ENCODE measurements around the gene LMO4.

LMO4 gene

DNA sequence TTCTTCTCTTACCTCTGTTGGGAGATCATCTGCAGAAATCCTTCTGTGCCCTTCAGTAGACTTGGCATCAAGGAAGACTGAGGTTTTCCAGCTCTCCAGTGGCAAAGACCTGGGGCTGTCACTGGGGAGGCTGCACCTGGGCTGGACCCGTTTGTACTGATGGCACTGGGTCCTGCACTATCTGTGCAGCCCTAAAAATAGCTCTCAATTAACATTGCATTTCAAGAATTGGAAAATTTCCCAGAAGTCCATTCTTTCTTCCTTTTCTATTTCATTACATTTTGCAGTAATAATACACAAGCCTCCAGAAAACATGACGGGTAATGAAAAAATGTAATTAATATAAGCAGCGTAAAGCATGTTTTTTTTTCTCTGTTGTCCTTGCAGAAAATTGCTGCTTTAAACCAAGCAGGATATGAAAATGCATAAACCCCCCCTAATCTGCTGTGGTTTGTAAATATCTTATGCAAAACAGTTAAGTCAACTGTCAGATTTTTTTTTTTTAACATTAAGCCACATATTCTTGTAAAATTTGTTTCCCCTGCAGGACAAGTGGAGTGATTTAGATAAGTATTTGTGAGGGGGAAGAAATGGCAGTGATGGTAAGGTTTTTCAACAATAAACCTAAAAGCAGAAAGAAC lies 64.9 kb downstream of the LMO4 start:
- no peak for TF ChIP-seq TCF12 (IDR thresholded peaks at IDR 0.05; ENCODE audit: low read depth)
- no peak for TF ChIP-seq YY1 (IDR thresholded peaks at IDR 0.05; ENCODE audit: low read depth)
- TF ChIP-seq TAF1 (IDR thresholded peaks at IDR 0.05; ENCODE audit: low read depth): no peak
- no peak for TF ChIP-seq EP300 (IDR thresholded peaks at IDR 0.05; ENCODE audit: borderline replicate concordance)
- no peak for TF ChIP-seq FOXM1 (IDR thresholded peaks at IDR 0.05; ENCODE audit: borderline replicate concordance, low read depth)
- no peak for TF ChIP-seq CREB1 (IDR thresholded peaks at IDR 0.05; ENCODE audit: low read depth)
- TF ChIP-seq REST (IDR thresholded peaks at IDR 0.05; ENCODE audit: low read depth): no peak
- TF ChIP-seq TEAD4 (IDR thresholded peaks at IDR 0.05): no peak
- TF ChIP-seq NFIC (IDR thresholded peaks at IDR 0.05): no peak
- TF ChIP-seq, protein P1, sequence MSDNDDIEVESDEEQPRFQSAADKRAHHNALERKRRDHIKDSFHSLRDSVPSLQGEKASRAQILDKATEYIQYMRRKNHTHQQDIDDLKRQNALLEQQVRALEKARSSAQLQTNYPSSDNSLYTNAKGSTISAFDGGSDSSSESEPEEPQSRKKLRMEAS (IDR thresholded peaks at IDR 0.05): no peak
- TF ChIP-seq RAD21 (IDR thresholded peaks at IDR 0.05; ENCODE audit: low read depth): no peak
- no peak for TF ChIP-seq USF1 (IDR thresholded peaks at IDR 0.05)
- no peak for TF ChIP-seq EGR1 (IDR thresholded peaks at IDR 0.05)
- no peak for TF ChIP-seq ZBTB7A (IDR thresholded peaks at IDR 0.05; ENCODE audit: low read depth)
- TF ChIP-seq CEBPB (IDR thresholded peaks at IDR 0.05): no peak

DNA sequence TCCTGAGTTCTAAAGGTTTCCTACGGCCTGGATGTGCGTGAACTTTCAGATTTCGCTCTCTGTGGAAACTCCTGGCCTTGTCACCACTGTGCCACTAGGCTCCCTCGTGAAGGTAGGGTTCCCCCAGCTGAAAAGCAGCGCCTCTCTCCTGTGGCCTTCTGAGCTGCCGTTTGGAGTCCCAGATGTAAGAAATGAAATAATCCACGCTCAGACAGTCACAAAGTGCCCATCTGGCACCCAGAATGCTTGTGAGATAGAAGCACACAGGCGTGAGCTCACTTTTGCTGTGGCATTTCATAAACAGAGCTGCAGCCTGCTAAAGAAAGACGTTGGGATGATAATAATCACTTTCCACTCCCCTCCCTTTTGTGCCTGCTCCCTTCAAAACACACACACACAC lies 65.8 kb downstream of the LMO4 start:
- no peak for TF ChIP-seq NFIC (IDR thresholded peaks at IDR 0.05)
- no peak for TF ChIP-seq REST (IDR thresholded peaks at IDR 0.05; ENCODE audit: low read depth)
- TF ChIP-seq, protein P1 (IDR thresholded peaks at IDR 0.05): no peak
- TF ChIP-seq CEBPB (IDR thresholded peaks at IDR 0.05): no peak
- TF ChIP-seq FOXM1 (IDR thresholded peaks at IDR 0.05; ENCODE audit: borderline replicate concordance, low read depth): no peak
- no peak for TF ChIP-seq EP300 (IDR thresholded peaks at IDR 0.05; ENCODE audit: borderline replicate concordance)
- no peak for TF ChIP-seq TAF1 (IDR thresholded peaks at IDR 0.05; ENCODE audit: low read depth)

DNA sequence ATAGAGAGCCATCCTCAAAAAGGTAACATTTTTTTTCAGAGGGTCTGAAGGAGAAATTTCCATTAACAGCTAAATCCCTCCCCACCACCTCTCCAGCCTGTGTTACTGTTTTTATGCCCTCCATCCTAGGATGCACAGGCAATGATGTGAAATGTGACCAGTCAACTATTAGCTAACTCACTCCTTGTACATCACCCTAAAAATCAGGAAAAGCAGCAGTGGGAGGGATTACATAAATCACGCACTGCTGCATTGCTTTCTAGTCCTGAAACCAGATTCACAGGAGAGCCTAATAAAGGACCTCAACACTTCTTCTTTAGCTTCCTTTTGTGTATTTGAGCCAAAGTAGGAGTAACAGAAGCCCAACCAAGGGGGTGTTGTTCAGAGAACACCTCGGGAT lies 66.3 kb downstream of the LMO4 start:
- TF ChIP-seq CEBPB (IDR thresholded peaks at IDR 0.05) (no peak), TAF1 (IDR thresholded peaks at IDR 0.05; ENCODE audit: low read depth) (no peak), REST (IDR thresholded peaks at IDR 0.05; ENCODE audit: low read depth) (no peak), NFIC (IDR thresholded peaks at IDR 0.05) (no peak), CREB1 (IDR thresholded peaks at IDR 0.05; ENCODE audit: low read depth) (no peak), FOXM1 (IDR thresholded peaks at IDR 0.05; ENCODE audit: borderline replicate concordance, low read depth) (no peak), ZBTB7A (IDR thresholded peaks at IDR 0.05; ENCODE audit: low read depth) (no peak), RAD21 (IDR thresholded peaks at IDR 0.05; ENCODE audit: low read depth) (no peak), TCF12 (IDR thresholded peaks at IDR 0.05; ENCODE audit: low read depth) (no peak), EGR1 (IDR thresholded peaks at IDR 0.05) (no peak), YY1 (IDR thresholded peaks at IDR 0.05; ENCODE audit: low read depth) (no peak)
- TF ChIP-seq, protein P1 (IDR thresholded peaks at IDR 0.05): no peak
